NT2/D1 (cell line): ENCODE data around the gene CD2AP.

Experiments
- YY1 ChIP-seq: IDR thresholded peaks from 2 replicates; pipeline ENCODE4 v1.6.1; 2011; ENCODE audit not compliant: insufficient read length, insufficient read depth
- ZNF274 ChIP-seq: IDR thresholded peaks from 2 replicates; pipeline ENCODE4 v1.6.1; 2011; ENCODE audit warnings: mild to moderate bottlenecking, low read depth, low read length

- no peak for TF ChIP-seq ZNF274
- TF ChIP-seq YY1: no peak
These were observed 187.5 kb downstream of the CD2AP start for GRCh38 chr6:47665112-47665511.
